HG02884 (cell line): ENCODE measurements around the gene APOL2.
"Not testable (repeated sequence)": the region's sequence is repeated elsewhere in the genome, so short reads cannot be mapped to it uniquely, and the experiment has no call there.

Experiments
- ATAC-seq: cut with Tn5 transposase; IDR thresholded peaks from one replicate; pipeline ENCODE4 v1.9.1; 2021; ENCODE audit warnings: mild to moderate bottlenecking, moderate library complexity; ENCODE audit not compliant: unreplicated experiment

The APOL2 gene

GRCh38 chr22:36201025-36201424 is 38.3 kb downstream of the APOL2 start:
- ATAC-seq, result not testable (repeated sequence)

GRCh38 chr22:36199001-36199551 is 40.3 kb downstream of the APOL2 start:
- no peak for ATAC-seq

GRCh38 chr22:36198536-36198935 is 40.8 kb downstream of the APOL2 start:
- no peak for ATAC-seq

- no peak for ATAC-seq
These were observed 41.7 kb downstream of the APOL2 start for GRCh38 chr22:36197514-36198146.

GRCh38 chr22:36197065-36197440 is 42.3 kb downstream of the APOL2 start:
- no peak for ATAC-seq

GRCh38 chr22:36196254-36197064 is 42.9 kb downstream of the APOL2 start:
- ATAC-seq, result no peak

- ATAC-seq, result no peak
These were observed 44.4 kb downstream of the APOL2 start for GRCh38 chr22:36194971-36195370.

GRCh38 chr22:36194385-36194784 is 44.9 kb downstream of the APOL2 start:
- no peak for ATAC-seq

- no peak for ATAC-seq
These were observed 45.8 kb downstream of the APOL2 start for GRCh38 chr22:36193577-36193976.

GRCh38 chr22:36193171-36193570 is 46.2 kb downstream of the APOL2 start:
- no peak for ATAC-seq

- no peak for ATAC-seq
These were observed 46.8 kb downstream of the APOL2 start for GRCh38 chr22:36192542-36192941.

- no peak for ATAC-seq
These were observed 48.1 kb downstream of the APOL2 start for GRCh38 chr22:36191106-36191836.

GRCh38 chr22:36187862-36188261 is 51.5 kb downstream of the APOL2 start:
- not testable (repeated sequence) for ATAC-seq

GRCh38 chr22:36185828-36186624 is 53.3 kb downstream of the APOL2 start:
- ATAC-seq, result no peak

GRCh38 chr22:36184433-36185025 is 54.8 kb downstream of the APOL2 start:
- no peak for ATAC-seq

- ATAC-seq, result no peak
These were observed 55.9 kb downstream of the APOL2 start for GRCh38 chr22:36183446-36183845.

- ATAC-seq, result no peak
These were observed 56.5 kb downstream of the APOL2 start for GRCh38 chr22:36182857-36183256.

- ATAC-seq, result no peak
These were observed 57.3 kb downstream of the APOL2 start for GRCh38 chr22:36182056-36182455.

- no peak for ATAC-seq
These were observed 58.4 kb downstream of the APOL2 start for GRCh38 chr22:36180928-36181327.
